Small intestine (tissue), 7 donors: Measurements from ENCODE around the gene LYPLAL1. TPM values are rescaled to one million over a fixed set of nuclear protein-coding genes. Genes with fewer than 3 reads are reported as not detected.

Experiments used
- DNase-seq, 2 donors: peaks; one replicate each; pipeline versions ENCODE4 v3.0.0 to v3.0.0-alpha.2; 2013
- FAIRE-seq: peaks from 2 replicates; lab custom pipeline; 2012; peaks lifted over from hg19 to GRCh38; lab: Jason Lieb, UNC
- H3K27ac ChIP-seq, 3 donors: one replicate each; pipeline ENCODE4 v1.5.1; 2013; ENCODE audit warnings: low read length in 2 of 3, mild to moderate bottlenecking in 2 of 3, control low read depth in 1 of 3, inconsistent platforms in 1 of 3, low read depth in 1 of 3, moderate library complexity in 1 of 3
- H3K27me3 ChIP-seq, 3 donors: one replicate each; pipeline ENCODE4 v1.6.1; 2013; ENCODE audit warnings: low read length in 3 of 3, inconsistent platforms in 1 of 3; ENCODE audit not compliant: control insufficient read depth in 3 of 3, insufficient read depth in 3 of 3
- H3K36me3 ChIP-seq, 3 donors: one replicate each; pipeline ENCODE4 v1.6.1; 2013; ENCODE audit warnings: low read length in 3 of 3, inconsistent platforms in 1 of 3, low read depth in 1 of 3, mild to moderate bottlenecking in 1 of 3, moderate library complexity in 1 of 3; ENCODE audit not compliant: control insufficient read depth in 3 of 3, insufficient read depth in 2 of 3
- H3K4me1 ChIP-seq, 3 donors: one replicate each; pipeline ENCODE4 v1.6.1; 2013; ENCODE audit warnings: low read length in 2 of 3, inconsistent platforms in 1 of 3, low read depth in 1 of 3, mild to moderate bottlenecking in 1 of 3, moderate library complexity in 1 of 3; ENCODE audit not compliant: control insufficient read depth in 3 of 3, insufficient read depth in 2 of 3
- H3K4me3 ChIP-seq, 3 donors: one replicate each; pipeline ENCODE4 v1.5.1; 2013; ENCODE audit warnings: low read length in 3 of 3, control low read depth in 1 of 3, inconsistent platforms in 1 of 3, low read depth in 1 of 3, mild to moderate bottlenecking in 1 of 3, moderate library complexity in 1 of 3
- H3K9me3 ChIP-seq, 2 donors: one replicate each; pipeline ENCODE4 v1.6.1; 2013; ENCODE audit warnings: low read depth in 1 of 2, low read length in 1 of 2; ENCODE audit not compliant: control insufficient read depth in 2 of 2, insufficient read depth in 1 of 2
- WGBS, 3 donors: extraction: QIAGEN DNeasy Blood & Tissue Kit; methylation state at CpG; one replicate each; pipeline ENCODE4 v1.1.7; 2013; 5-methylcytosine and 5-hydroxymethylcytosine counted together
- polyA plus RNA-seq, 4 donors: library from polyadenylated mRNA; stranded (reverse) in 3 of 4; unstranded in 1 of 4; fragments of 200-250 nt in 3 of 4; fragments of 120-200 nt in 1 of 4; gene quantifications; one replicate each; pipeline versions ENCODE4 v1.2.1 to v1.2.3, GENCODE V29; 2013
- donor health status: healthy with polysubstance abuse.
- donor health status: control.
- donor health status: control.
- donor health status: Bipolar disorder and iron deficiency.
- donor health status: healthy.

The LYPLAL1 gene
- polyA plus RNA-seq, 4 donors: 16.2 to 36.9 (median 28.3) TPM

DNA sequence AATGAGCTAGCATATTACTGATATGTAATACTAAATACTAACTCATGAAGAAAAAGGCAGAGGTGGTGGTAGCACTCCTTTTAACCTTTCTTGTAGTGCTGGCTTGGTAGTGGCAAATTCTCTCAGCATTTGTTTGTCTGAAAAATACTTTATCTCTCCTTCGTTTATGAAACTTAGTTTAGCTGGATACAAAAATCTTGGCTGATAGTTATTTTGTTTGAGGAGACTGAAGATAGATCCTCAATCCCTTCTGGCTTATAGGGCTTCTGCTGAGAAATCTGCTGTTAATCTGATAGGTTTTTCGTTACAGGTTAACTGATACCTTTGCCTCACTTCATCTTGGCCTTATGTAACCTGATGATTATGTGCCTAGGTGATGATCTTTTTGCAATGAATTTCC is 87.8 kb downstream of the LYPLAL1 start:
- Histone ChIP-seq H3K36me3 (no peaks in the 10 kb centered on the region), H3K4me3 (no peak overlapping the region), H3K27me3 (no peaks in the 10 kb centered on the region), H3K9me3 (peaks cover 0 to 19% of the 10 kb centered on the region in 2 donors), H3K27ac (no peak overlapping the region), H3K4me1 (no peaks in the 10 kb centered on the region)
- FAIRE-seq: no peak
- DNase-seq: no peak
- 40 to 88% (median 84%) methylated on average over 2 of the region's 2 CpGs for WGBS, 3 donors
